ENCODE data around the gene LRRC27. TPM values are rescaled to one million over a fixed set of nuclear protein-coding genes. Genes with fewer than 3 reads are reported as not detected.
A peak's percentile ranks its signal among the peaks of the same experiment; 100 is the strongest.

LRRC27 gene
- total RNA-seq, 6 donors from 2014 or later = 7.4 to 110 (median 15.1) TPM

DNA sequence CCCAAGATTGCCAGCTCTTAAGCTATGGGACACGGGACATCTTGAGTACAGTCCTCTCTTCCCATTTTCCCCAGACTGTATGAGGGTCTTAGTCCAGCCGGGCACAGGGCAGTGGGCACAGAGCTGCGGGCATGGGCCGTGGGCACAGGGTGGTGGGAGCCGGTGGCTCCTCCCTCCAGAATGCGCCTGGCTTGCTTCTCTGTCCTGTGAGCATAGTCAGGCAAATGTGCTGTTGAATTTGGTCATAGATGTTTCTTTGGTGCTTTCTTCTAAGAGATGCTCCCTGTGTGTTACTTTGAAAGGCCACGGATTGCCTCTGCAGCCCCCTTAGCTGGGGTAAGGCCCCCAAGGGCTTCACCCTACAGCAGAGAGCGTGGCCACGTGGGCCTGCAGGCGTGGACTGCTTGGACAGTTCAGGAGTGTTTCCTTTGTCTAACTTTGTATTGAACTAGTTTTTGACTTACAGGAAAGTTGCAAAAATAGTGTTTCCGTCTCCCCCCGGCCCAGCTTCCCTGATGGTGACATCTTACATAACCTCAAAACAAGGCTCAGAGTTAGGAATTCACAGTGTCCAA lies 24.7 kb downstream of the LRRC27 start:
- H3K27me3 ChIP-seq = no peaks in the 10 kb centered on the region
- H3K9me3 ChIP-seq = no peaks in the 10 kb centered on the region
- no peaks in the 10 kb centered on the region for H3K4me1 ChIP-seq
- H3K27ac ChIP-seq = no peak overlapping the region
- DNase-seq (peak in 1 of 2 donors; percentile 10), ATAC-seq (ENCODE audit: low FRiP score in 2 of 2) (no peak)
- 88 to 91% methylated on average over 6 to 12 of the region's 12 CpGs for whole genome bisulfite sequencing, 2 donors
- TF ChIP-seq POLR2AphosphoS5 (IDR thresholded peaks at IDR 0.05) (no peak), POLR2A (IDR thresholded peaks at IDR 0.05) (no peak), EP300 (IDR thresholded peaks at IDR 0.05) (no peak)
- TF ChIP-seq, protein P1, sequence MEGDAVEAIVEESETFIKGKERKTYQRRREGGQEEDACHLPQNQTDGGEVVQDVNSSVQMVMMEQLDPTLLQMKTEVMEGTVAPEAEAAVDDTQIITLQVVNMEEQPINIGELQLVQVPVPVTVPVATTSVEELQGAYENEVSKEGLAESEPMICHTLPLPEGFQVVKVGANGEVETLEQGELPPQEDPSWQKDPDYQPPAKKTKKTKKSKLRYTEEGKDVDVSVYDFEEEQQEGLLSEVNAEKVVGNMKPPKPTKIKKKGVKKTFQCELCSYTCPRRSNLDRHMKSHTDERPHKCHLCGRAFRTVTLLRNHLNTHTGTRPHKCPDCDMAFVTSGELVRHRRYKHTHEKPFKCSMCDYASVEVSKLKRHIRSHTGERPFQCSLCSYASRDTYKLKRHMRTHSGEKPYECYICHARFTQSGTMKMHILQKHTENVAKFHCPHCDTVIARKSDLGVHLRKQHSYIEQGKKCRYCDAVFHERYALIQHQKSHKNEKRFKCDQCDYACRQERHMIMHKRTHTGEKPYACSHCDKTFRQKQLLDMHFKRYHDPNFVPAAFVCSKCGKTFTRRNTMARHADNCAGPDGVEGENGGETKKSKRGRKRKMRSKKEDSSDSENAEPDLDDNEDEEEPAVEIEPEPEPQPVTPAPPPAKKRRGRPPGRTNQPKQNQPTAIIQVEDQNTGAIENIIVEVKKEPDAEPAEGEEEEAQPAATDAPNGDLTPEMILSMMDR (IDR thresholded peaks at IDR 0.05) = no peak
- H3K4me3 ChIP-seq = no peak overlapping the region
- peaks cover 0 to 16% (median 5%) of the 10 kb centered on the region in 4 donors for H3K36me3 ChIP-seq

DNA sequence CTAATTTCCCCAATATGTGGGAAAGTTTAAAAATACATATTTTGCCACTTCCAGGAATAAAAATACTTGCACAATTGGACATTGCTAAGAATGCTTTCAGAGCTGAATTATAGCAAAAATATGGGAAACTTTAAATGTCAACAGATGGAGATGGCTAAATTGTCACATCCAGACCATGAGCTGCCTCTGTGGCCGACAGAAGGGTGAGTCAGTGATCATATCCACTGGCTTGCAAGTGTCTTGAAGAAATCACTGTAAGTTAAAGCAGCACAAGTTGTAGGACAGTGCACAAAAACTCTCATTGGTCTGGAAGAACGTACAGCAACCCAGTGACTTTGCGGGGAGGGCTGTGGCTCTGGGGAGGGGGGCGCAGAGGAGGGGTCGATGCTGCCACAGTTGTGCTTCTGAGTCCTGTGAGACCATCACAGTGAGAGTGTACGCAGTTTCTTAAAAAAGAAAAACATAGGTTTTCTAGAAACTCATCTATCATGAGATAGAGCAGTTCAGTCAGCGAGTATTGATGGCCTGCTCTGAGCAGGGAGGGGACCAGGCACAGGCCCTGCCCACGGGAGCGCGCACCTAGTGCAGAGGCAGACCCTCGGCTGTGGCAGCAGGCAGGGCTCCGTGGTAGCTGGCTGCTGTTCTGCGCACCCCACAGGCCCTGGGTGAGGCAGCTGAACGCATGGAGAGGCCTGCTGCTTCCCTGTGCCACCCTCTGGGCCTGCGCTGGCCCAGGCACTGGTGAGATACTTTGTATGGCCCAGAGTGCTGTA lies 25.5 kb downstream of the LRRC27 start:
- H3K27ac ChIP-seq = no peak overlapping the region
- no peaks in the 10 kb centered on the region for H3K9me3 ChIP-seq
- peaks cover 0 to 16% (median 6%) of the 10 kb centered on the region in 4 donors for H3K36me3 ChIP-seq
- ATAC-seq (ENCODE audit: low FRiP score in 2 of 2) = no peak
- H3K4me3 ChIP-seq = no peak overlapping the region
- H3K4me1 ChIP-seq = no peaks in the 10 kb centered on the region
- no peak for TF ChIP-seq POLR2AphosphoS5 (IDR thresholded peaks at IDR 0.05)
- H3K27me3 ChIP-seq = no peaks in the 10 kb centered on the region
- DNase-seq = peak; percentile 6 to 59
- 95 to 96% methylated on average over 12 to 15 of the region's 15 CpGs for WGBS, 2 donors

DNA sequence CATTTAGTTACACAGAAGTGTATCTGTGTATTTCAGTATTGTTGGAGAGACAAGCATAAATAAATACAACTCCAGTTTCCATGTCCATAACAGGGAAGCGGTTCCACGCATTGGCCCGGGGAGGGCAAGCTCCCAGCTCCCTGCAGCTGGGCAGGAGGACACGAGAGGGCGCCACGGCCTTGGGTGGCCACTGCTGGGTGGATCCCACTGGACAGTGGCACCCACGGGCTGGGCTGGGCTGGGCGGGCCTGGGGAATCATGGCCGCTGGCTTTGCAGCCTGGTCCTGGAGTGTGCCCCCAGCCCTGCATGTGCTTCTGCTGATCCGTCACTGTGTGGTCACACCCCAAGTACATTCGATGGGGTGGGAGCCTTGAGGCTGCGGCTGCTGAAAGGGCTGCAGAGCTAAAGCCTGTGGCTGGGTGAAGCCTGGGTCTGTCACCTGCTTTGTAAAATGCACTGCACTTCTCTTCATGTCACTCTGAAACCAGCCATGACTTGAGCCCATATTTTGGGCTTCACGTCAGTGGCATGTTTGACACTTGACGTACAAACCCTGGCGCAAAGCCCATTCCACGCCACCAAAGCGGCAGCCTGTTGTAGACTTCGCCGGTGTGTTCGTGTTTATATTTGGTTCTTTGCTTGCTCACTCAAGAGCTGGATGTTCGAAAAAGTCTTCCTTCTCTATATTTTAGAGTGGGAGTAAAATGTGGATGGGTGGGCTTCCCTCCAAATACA lies 27.5 kb downstream of the LRRC27 start:
- H3K27me3 ChIP-seq = no peaks in the 10 kb centered on the region
- no peak overlapping the region for H3K27ac ChIP-seq
- no peaks in the 10 kb centered on the region for H3K9me3 ChIP-seq
- WGBS, 2 donors = 44 to 92% methylated on average over 12 to 20 of the region's 21 CpGs
- no peak overlapping the region for H3K4me3 ChIP-seq
- no peaks in the 10 kb centered on the region for H3K4me1 ChIP-seq
- ATAC-seq (ENCODE audit: low FRiP score in 2 of 2) = peak in 1 of 2 donors; percentile 8
- peak; percentile 19 to 86 for DNase-seq
- TF ChIP-seq, protein P1 (IDR thresholded peaks at IDR 0.05) = peak in 1 of 6 experiments; percentile 34
- TF ChIP-seq POLR2A (IDR thresholded peaks at IDR 0.05) = no peak
- H3K36me3 ChIP-seq = peaks cover 0 to 12% (median 4%) of the 10 kb centered on the region in 4 donors

DNA sequence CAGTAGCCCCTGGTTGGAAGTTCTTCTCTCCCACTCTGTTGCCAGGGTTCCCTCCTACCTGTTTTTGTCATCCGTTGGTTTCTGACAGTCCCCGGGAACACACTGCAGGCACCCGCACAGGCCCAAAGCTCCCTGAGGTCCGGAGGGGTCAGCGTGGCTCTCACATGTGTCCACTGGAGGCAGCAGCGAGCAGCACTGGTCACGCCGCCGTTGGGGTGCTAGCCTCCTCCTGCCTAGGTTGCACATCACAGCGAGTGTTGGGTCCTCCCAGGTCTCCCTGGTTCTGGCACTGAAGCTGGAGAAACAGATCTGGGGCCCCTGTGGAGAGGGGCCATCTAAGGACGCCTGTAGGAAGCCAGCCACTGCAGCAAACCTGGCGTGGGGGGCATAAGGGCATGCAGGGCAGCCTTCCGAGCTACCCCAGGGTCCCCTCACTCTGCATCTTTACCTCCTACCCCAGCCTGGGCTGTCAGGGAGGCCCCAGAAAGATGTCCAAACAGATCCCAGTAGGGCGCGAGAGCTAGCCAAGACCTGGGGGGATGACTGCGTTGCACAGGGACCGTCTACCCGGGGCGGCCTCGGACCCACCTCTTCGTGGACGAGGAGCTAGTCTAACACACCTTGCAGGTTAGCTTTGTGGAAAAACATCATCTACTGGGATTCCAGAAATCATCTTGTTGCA lies 28.9 kb downstream of the LRRC27 start:
- peak in 1 of 2 donors; percentile 66 for ATAC-seq (ENCODE audit: low FRiP score in 2 of 2)
- Histone ChIP-seq H3K27me3 (no peaks in the 10 kb centered on the region), H3K4me1 (no peaks in the 10 kb centered on the region), H3K4me3 (no peak overlapping the region), H3K27ac (no peak overlapping the region), H3K9me3 (no peaks in the 10 kb centered on the region), H3K36me3 (peaks cover 0 to 17% (median 7%) of the 10 kb centered on the region in 4 donors)
- TF ChIP-seq EP300 (IDR thresholded peaks at IDR 0.05) = no peak
- no peak for TF ChIP-seq POLR2A (IDR thresholded peaks at IDR 0.05)
- TF ChIP-seq, protein P1 (IDR thresholded peaks at IDR 0.05) = peak; percentile 35 to 57 (median 50)
- no peak for TF ChIP-seq POLR2AphosphoS5 (IDR thresholded peaks at IDR 0.05)
- whole genome bisulfite sequencing, 2 donors = 76 to 91% methylated on average over 14 to 22 of the region's 22 CpGs
- peak in 1 of 2 donors; percentile 25 for DNase-seq
